Measurements from ENCODE around the gene CRACR2A. TPM values are rescaled to one million over a fixed set of nuclear protein-coding genes. Genes with fewer than 3 reads are reported as not detected.

The CRACR2A gene
- polyA plus RNA-seq, 2 donors = 0.38 to 0.57 TPM

DNA sequence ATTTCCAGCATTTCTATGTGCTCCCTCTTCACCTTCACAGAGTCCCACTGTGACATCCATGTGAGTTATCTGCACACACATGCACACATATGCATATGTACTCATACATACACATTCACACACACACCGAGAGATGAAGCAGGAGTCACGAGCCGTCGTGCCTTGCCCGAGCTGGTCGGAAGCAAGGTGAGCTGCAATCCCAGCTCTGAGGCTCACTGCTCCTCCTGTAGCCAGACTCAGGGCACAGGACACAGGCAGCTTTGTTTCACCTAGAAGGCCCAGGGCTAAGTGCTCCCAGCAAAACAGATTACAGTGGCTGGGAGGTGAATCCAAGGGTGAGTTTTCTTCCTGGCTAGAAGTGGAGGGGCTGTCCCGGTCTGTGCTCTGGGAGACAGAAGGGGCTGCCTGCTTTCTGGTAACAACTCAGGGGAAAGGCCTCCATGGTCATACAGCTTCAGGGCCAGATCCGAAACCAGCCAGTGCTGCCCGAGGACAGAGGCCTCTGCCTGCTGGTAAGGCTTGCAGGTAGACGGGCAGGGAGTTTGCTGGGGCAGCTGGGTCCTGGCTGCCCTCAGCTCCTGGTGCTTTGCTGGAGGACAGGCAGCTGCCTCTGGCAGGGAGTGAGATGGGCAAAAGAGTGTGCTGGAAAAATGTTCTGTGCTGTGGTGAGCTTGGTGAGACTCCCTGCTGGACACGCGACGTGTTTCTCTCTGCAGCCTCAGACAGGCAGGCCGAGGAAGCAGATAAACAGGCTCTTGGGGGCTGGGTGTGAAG is 123.7 kb downstream of the CRACR2A start:
- Histone ChIP-seq H3K9me3 (ENCODE audit: control insufficient read depth in 2 of 2, insufficient read depth in 1 of 2, low read depth in 1 of 2, low read length in 1 of 2) (no peaks in the 10 kb centered on the region), H3K4me3 (ENCODE audit: low read depth in 1 of 2, low read length in 2 of 2) (no peak overlapping the region), H3K27ac (ENCODE audit: low read depth in 2 of 2, low read length in 1 of 2) (no peak overlapping the region), H3K27me3 (ENCODE audit: control insufficient read depth in 1 of 2, insufficient read depth in 2 of 2, low read length in 2 of 2) (no peaks in the 10 kb centered on the region), H3K36me3 (ENCODE audit: control insufficient read depth in 2 of 2, insufficient read depth in 2 of 2, low read length in 1 of 2) (peaks cover 0 to 4% of the 10 kb centered on the region in 2 donors), H3K4me1 (ENCODE audit: control insufficient read depth in 2 of 2, insufficient read depth in 2 of 2, low read length in 1 of 2) (no peaks in the 10 kb centered on the region)
- 82 to 84% methylated on average over 14 of the region's 14 CpGs for WGBS, 2 donors

DNA sequence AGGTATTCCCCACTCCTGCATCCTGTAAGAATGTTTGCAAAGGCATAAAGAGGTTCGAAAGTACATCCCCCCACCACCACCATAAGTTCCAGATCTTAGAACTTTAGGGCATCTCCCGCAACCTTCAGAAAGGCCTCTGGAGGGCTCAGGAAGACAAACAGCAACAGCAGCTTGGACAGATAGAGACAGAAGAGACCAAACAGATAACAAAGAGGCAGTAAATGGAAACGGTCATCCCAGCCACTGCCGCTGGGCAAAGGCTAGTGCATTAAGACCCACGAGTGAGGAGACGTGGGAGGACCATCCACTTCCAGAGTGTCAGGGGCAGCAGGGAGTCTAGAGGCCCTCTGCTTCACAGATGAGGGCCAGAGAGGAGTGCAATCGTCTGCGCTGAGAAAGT is 124.3 kb downstream of the CRACR2A start:
- 90% methylated on average over 8 of the region's 8 CpGs for WGBS, 2 donors
- no peak overlapping the region for H3K27ac ChIP-seq (ENCODE audit: low read depth in 2 of 2, low read length in 1 of 2)
- peaks cover 0 to 4% of the 10 kb centered on the region in 2 donors for H3K36me3 ChIP-seq (ENCODE audit: control insufficient read depth in 2 of 2, insufficient read depth in 2 of 2, low read length in 1 of 2)
- H3K27me3 ChIP-seq (ENCODE audit: control insufficient read depth in 1 of 2, insufficient read depth in 2 of 2, low read length in 2 of 2) = no peaks in the 10 kb centered on the region
- no peak overlapping the region for H3K4me3 ChIP-seq (ENCODE audit: low read depth in 1 of 2, low read length in 2 of 2)
- H3K4me1 ChIP-seq (ENCODE audit: control insufficient read depth in 2 of 2, insufficient read depth in 2 of 2, low read length in 1 of 2) = no peaks in the 10 kb centered on the region
- H3K9me3 ChIP-seq (ENCODE audit: control insufficient read depth in 2 of 2, insufficient read depth in 1 of 2, low read depth in 1 of 2, low read length in 1 of 2) = no peaks in the 10 kb centered on the region

DNA sequence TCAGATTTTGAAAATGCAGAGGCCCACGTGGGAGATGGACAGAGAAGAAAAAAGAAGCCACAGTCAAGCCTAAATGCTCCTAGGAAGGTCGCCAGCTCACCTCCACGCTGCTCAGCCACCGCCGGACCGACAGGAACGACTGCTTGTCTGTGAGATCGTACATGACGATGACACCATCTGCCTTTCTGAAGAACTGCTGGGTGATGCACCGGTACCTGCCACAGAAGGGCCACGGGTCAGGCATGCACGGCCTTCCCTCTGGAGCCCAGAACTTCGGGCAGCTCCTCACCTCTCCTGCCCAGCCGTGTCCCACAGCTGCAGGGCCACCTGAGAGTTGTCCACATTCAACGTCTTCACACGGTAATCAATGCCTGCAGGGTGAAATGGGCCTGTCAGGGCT is 125.6 kb downstream of the CRACR2A start:
- Histone ChIP-seq H3K27me3 (ENCODE audit: control insufficient read depth in 1 of 2, insufficient read depth in 2 of 2, low read length in 2 of 2) (no peaks in the 10 kb centered on the region), H3K4me3 (ENCODE audit: low read depth in 1 of 2, low read length in 2 of 2) (no peak overlapping the region), H3K27ac (ENCODE audit: low read depth in 2 of 2, low read length in 1 of 2) (no peak overlapping the region), H3K4me1 (ENCODE audit: control insufficient read depth in 2 of 2, insufficient read depth in 2 of 2, low read length in 1 of 2) (no peaks in the 10 kb centered on the region), H3K9me3 (ENCODE audit: control insufficient read depth in 2 of 2, insufficient read depth in 1 of 2, low read depth in 1 of 2, low read length in 1 of 2) (no peaks in the 10 kb centered on the region), H3K36me3 (ENCODE audit: control insufficient read depth in 2 of 2, insufficient read depth in 2 of 2, low read length in 1 of 2) (peaks cover 0 to 4% of the 10 kb centered on the region in 2 donors)
- WGBS, 2 donors = 91% methylated on average over 16 of the region's 16 CpGs

DNA sequence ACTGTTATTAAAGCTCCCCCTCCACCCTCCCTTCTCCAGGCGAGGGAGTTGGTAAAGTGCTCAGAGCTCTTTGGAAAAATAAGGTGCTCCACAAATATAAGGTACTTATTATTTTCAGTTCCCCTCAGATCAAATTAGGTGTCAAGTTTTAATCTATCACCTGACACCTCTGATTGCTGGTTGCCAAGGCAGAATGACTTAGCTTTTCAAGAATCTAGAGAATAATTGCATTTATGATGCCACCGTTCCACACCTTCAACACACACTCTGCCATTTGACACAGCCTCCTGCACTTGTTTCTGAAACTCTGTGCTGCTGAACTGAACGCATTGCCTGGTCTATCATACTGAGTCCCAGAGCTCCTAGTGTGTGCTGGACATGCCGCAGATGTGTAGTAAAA is 128.6 kb downstream of the CRACR2A start:
- Histone ChIP-seq H3K4me1 (ENCODE audit: control insufficient read depth in 2 of 2, insufficient read depth in 2 of 2, low read length in 1 of 2) (no peaks in the 10 kb centered on the region), H3K36me3 (ENCODE audit: control insufficient read depth in 2 of 2, insufficient read depth in 2 of 2, low read length in 1 of 2) (peaks cover 0 to 4% of the 10 kb centered on the region in 2 donors), H3K27me3 (ENCODE audit: control insufficient read depth in 1 of 2, insufficient read depth in 2 of 2, low read length in 2 of 2) (no peaks in the 10 kb centered on the region), H3K9me3 (ENCODE audit: control insufficient read depth in 2 of 2, insufficient read depth in 1 of 2, low read depth in 1 of 2, low read length in 1 of 2) (no peaks in the 10 kb centered on the region), H3K27ac (ENCODE audit: low read depth in 2 of 2, low read length in 1 of 2) (no peak overlapping the region), H3K4me3 (ENCODE audit: low read depth in 1 of 2, low read length in 2 of 2) (no peak overlapping the region)
- 93% methylated on average over 4 of the region's 4 CpGs for whole genome bisulfite sequencing, 2 donors

DNA sequence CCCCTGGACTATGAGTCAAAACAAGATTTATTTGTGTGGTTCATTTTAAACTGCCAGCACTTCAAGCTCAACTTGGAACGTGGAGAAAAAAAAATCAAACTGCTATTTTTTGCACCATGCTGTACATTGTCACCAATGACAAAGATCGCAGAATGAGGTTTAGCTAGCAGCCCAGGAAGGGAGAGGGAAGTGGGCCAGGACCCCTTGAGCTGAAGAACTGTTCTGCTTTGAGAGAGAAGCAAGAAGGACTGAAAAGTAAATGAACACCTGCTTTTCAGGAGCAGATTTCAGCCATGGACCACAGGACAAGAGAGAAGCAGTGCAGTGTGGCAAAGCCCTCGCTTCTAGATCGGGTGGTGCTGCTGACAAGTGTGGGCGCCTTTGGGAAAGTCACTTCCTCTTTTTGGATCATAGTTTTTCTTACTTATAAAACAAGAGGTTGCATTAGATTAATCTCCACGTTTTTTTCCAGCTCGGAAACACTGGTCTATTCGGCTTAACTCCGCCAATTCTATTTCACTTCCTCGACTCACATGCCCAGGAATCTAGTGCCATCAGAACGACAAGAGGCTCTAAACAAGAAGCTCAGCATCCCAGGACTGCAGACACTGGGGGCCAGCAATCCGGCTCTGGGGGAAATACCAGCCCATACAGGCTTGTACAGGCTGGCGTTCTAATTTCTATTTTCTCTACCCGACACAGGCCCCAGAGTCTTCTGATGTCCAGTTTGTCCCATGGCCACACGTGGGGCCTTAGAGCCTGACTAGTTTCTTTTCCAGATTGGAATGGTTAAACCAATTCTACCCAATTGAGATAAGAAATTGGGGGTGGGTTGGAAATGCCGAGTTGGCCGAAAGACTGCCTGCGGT is 129.9 kb downstream of the CRACR2A start:
- Histone ChIP-seq H3K27me3 (ENCODE audit: control insufficient read depth in 1 of 2, insufficient read depth in 2 of 2, low read length in 2 of 2) (no peaks in the 10 kb centered on the region), H3K4me3 (ENCODE audit: low read depth in 1 of 2, low read length in 2 of 2) (no peak overlapping the region), H3K36me3 (ENCODE audit: control insufficient read depth in 2 of 2, insufficient read depth in 2 of 2, low read length in 1 of 2) (peaks cover 0 to 4% of the 10 kb centered on the region in 2 donors), H3K4me1 (ENCODE audit: control insufficient read depth in 2 of 2, insufficient read depth in 2 of 2, low read length in 1 of 2) (no peaks in the 10 kb centered on the region), H3K9me3 (ENCODE audit: control insufficient read depth in 2 of 2, insufficient read depth in 1 of 2, low read depth in 1 of 2, low read length in 1 of 2) (no peaks in the 10 kb centered on the region), H3K27ac (ENCODE audit: low read depth in 2 of 2, low read length in 1 of 2) (no peak overlapping the region)
- WGBS, 2 donors = 77 to 79% methylated on average over 18 of the region's 18 CpGs

DNA sequence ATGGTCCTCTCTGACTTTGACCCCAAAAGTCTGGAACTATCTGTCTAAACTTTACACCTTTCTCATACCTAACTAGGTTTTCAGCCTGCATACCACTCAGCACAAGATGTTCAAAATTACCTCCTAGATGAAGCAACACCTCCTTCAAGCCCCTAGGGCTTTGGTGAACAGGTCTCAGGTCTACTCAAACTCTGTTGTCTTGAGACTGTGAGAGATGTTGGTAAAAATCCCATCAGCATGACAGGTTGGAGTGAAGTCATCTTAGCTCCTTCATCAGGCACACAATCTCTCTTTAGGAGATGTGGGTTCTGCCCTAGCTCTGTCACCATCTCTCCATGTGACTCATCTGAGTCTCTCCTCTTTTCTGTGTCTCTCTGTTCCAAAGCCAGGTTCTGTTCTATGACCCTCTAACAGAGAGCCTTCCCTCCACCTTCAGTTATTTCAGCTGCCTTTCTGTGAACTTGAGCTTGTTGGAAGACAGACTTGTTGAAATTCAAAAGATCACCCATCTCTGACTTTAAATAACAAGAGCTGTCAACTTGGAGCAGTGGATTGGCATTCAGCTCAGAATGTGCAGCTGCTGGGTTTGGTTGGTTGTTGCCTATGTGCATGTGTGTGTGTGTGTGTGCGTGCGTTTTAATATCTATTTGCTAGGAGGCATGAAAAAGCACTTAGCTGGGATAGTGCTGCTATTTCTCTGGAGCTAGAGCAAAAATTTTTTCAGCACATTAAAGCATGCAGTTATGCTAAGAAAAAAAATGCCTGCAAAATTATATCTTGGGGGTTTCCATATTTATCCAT is 130.7 kb downstream of the CRACR2A start:
- WGBS, 2 donors = 71 to 75% methylated on average over 2 of the region's 2 CpGs
- Histone ChIP-seq H3K4me1 (ENCODE audit: control insufficient read depth in 2 of 2, insufficient read depth in 2 of 2, low read length in 1 of 2) (no peaks in the 10 kb centered on the region), H3K9me3 (ENCODE audit: control insufficient read depth in 2 of 2, insufficient read depth in 1 of 2, low read depth in 1 of 2, low read length in 1 of 2) (no peaks in the 10 kb centered on the region), H3K4me3 (ENCODE audit: low read depth in 1 of 2, low read length in 2 of 2) (no peak overlapping the region), H3K27me3 (ENCODE audit: control insufficient read depth in 1 of 2, insufficient read depth in 2 of 2, low read length in 2 of 2) (no peaks in the 10 kb centered on the region), H3K27ac (ENCODE audit: low read depth in 2 of 2, low read length in 1 of 2) (no peak overlapping the region), H3K36me3 (ENCODE audit: control insufficient read depth in 2 of 2, insufficient read depth in 2 of 2, low read length in 1 of 2) (peaks cover 0 to 1% of the 10 kb centered on the region in 2 donors)

DNA sequence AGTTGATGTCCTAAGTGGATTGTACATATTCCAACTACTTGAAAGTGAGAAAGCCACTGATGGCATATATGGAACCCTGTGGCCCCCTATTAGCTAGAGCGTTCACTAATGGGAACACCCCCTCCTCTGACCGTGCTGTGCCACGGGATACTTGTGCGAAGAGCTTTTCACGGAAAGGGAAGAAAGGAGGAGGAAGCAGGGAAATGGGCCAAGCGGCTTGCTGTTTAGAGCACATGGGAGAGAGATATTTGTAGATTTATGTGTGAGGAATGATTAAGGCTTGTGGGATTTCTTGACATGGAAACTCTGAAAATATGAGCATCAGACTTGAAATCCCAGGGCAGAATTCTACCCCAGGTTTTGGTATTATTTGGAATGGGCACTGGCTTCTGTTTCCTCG is 132.1 kb downstream of the CRACR2A start:
- 94 to 95% methylated on average over 7 of the region's 7 CpGs for WGBS, 2 donors
- no peaks in the 10 kb centered on the region for H3K9me3 ChIP-seq (ENCODE audit: control insufficient read depth in 2 of 2, insufficient read depth in 1 of 2, low read depth in 1 of 2, low read length in 1 of 2)
- H3K4me3 ChIP-seq (ENCODE audit: low read depth in 1 of 2, low read length in 2 of 2) = no peak overlapping the region
- no peak overlapping the region for H3K27ac ChIP-seq (ENCODE audit: low read depth in 2 of 2, low read length in 1 of 2)
- H3K36me3 ChIP-seq (ENCODE audit: control insufficient read depth in 2 of 2, insufficient read depth in 2 of 2, low read length in 1 of 2) = no peaks in the 10 kb centered on the region
- H3K4me1 ChIP-seq (ENCODE audit: control insufficient read depth in 2 of 2, insufficient read depth in 2 of 2, low read length in 1 of 2) = no peaks in the 10 kb centered on the region
- no peaks in the 10 kb centered on the region for H3K27me3 ChIP-seq (ENCODE audit: control insufficient read depth in 1 of 2, insufficient read depth in 2 of 2, low read length in 2 of 2)

DNA sequence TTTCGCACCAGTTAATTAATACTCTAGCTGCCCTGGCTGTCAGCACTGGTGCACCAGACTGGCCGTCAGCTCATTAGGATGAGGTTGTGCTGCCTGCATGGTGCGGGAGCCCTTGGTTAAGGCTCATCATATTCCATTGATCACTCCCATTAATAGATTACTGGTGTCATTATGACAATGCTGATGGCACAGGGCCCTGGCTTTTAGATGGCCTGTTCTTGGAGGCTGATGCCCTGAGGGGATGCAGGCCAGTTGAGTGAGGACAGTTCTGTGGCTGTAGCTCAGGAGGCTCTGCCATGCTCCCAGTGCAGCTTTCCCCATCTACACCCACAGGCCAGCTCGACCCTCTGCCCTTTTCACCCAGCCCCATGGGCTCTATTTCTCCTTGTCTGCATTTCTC is 135.3 kb downstream of the CRACR2A start:
- H3K27me3 ChIP-seq (ENCODE audit: control insufficient read depth in 1 of 2, insufficient read depth in 2 of 2, low read length in 2 of 2) = no peaks in the 10 kb centered on the region
- WGBS, 2 donors = 88 to 94% methylated on average over 4 of the region's 4 CpGs
- H3K36me3 ChIP-seq (ENCODE audit: control insufficient read depth in 2 of 2, insufficient read depth in 2 of 2, low read length in 1 of 2) = no peaks in the 10 kb centered on the region
- H3K4me1 ChIP-seq (ENCODE audit: control insufficient read depth in 2 of 2, insufficient read depth in 2 of 2, low read length in 1 of 2) = no peaks in the 10 kb centered on the region
- no peak overlapping the region for H3K27ac ChIP-seq (ENCODE audit: low read depth in 2 of 2, low read length in 1 of 2)
- no peak overlapping the region for H3K4me3 ChIP-seq (ENCODE audit: low read depth in 1 of 2, low read length in 2 of 2)
- no peaks in the 10 kb centered on the region for H3K9me3 ChIP-seq (ENCODE audit: control insufficient read depth in 2 of 2, insufficient read depth in 1 of 2, low read depth in 1 of 2, low read length in 1 of 2)

DNA sequence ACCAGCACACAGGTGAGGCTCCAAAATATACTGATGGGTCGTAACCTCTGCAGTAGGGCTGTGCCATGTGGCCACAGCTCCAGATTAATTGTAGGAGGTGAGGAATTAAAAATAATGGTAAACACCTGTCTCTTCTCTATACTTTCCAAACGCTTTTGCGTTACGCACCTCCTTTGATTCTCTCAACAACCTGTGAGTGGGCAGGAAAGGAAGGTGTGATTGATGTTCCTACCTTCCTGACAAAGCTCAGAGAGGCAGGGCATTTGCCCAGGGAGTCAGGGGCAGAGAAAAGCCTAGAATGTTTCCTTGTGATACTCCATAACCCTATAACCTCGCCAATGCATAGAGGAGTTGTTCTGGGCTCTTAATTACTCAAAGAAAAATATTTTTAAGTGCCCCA is 137.0 kb downstream of the CRACR2A start:
- H3K4me3 ChIP-seq (ENCODE audit: low read depth in 1 of 2, low read length in 2 of 2) = no peak overlapping the region
- no peaks in the 10 kb centered on the region for H3K36me3 ChIP-seq (ENCODE audit: control insufficient read depth in 2 of 2, insufficient read depth in 2 of 2, low read length in 1 of 2)
- no peak overlapping the region for H3K27ac ChIP-seq (ENCODE audit: low read depth in 2 of 2, low read length in 1 of 2)
- no peaks in the 10 kb centered on the region for H3K9me3 ChIP-seq (ENCODE audit: control insufficient read depth in 2 of 2, insufficient read depth in 1 of 2, low read depth in 1 of 2, low read length in 1 of 2)
- no peaks in the 10 kb centered on the region for H3K27me3 ChIP-seq (ENCODE audit: control insufficient read depth in 1 of 2, insufficient read depth in 2 of 2, low read length in 2 of 2)
- WGBS, 2 donors = 94 to 95% methylated on average over 5 of the region's 5 CpGs
- no peaks in the 10 kb centered on the region for H3K4me1 ChIP-seq (ENCODE audit: control insufficient read depth in 2 of 2, insufficient read depth in 2 of 2, low read length in 1 of 2)

Data from esophagus (tissue), 2 donors.